ENCODE data around the gene THAP3. TPM values are rescaled to one million over a fixed set of nuclear protein-coding genes. Genes with fewer than 3 reads are reported as not detected.
"Not testable (repeated sequence)": the region's sequence is repeated elsewhere in the genome, so short reads cannot be mapped to it uniquely, and the experiment has no call there.

Gene THAP3
- total RNA-seq, 1 donor from 2014 or later = 11.5 TPM

DNA sequence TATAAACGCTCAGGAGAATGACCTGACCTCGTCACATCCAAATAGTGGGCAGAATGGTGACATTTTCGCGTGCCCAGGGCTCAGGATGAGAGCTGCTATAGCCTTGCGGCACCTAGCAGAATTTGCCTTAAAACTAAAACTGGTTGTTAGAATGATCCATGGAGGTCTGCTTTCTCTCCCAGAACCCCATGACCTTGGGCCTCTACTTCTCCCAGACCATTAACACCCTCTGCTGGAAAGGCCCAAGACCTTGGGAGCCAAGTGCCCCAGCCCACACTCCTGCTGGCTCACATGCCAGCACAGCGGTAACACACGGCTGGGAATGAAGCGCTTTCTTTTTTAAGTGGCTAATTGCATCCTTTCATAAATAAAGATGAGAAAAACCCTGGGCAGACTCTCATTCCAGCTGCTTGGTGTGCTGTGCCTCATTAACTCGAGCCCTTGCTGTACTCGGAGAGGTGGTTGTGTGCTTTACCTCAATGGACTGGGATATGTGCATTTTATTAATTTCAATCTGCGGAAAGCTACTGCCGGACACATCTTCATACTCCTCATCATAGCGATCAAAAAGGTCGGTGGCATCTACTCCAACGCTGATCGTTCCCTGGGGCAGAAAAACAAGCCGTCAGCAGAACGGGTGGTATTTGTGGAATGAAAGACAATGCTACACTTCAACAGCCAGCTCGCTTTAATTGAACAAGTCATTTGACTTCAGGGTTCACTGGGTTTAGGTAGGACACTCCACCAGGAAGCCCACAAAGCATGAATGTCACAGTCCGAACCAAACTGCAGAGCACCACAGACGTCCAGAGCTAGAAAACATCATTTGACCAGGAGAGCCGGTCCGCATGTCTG is 29.0 kb downstream of the THAP3 start:
- DNase-seq (no peak), ATAC-seq (ENCODE audit: poor library complexity) (no peak)
- intact Hi-C loops (cut with DNase I) = no loop called here

DNA sequence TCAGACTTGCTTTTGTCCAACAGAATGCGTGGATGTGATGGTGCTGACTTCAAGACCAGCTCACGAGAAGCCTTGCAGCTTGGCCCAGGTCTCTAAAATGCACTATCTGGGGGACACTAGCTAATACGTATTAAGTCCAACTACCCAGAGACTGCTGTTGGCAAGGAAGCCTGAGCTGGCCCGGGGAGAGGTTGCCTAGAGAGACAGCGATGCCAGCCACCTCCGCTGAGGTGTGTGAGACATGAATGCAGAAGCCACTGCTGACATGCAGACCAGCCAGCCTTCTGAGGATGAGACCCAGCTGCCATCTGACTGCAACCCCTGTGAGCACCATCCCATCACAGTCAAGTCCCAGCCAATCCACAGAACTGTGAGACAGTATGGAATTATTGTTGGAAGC is 32.5 kb downstream of the THAP3 start:
- intact Hi-C loops (cut with DNase I) = no loop called here
- DNase-seq (peak; percentile 73), ATAC-seq (ENCODE audit: poor library complexity) (peak; percentile 88)

DNA sequence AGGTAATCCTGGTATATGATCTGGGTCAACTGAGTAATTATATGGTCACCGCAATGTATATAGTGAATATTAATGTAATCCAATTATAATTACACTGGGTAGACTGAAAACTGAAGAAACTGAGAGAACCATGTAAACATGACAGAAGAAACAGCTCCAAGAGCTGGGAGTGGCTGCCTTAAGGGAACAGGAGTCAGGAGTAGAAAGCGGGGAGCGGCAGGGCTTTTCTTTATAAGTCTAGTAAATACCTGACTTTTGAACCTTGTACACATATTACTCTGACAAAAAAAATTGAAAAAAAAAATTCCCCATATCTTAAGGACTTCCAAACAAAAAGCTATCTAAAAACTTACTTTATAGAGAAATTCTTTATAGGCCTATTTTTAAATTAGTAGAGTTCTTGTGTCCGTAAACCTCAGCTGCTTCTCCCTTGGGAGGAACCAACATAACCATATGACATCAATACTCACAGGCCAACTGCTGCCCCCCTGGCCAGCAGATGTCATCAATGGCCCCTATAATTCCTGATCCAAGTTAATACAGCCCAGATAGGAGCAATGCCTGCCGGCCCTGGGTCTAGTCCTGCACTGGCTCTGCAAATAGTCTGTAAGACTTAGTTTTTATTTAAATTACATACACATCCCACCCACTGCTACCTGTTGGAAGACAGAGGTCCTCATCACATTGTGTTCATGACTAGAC is 33.8 kb downstream of the THAP3 start:
- intact Hi-C loops (cut with DNase I) = no loop called here
- ATAC-seq (ENCODE audit: poor library complexity) = no peak
- no peak for DNase-seq

DNA sequence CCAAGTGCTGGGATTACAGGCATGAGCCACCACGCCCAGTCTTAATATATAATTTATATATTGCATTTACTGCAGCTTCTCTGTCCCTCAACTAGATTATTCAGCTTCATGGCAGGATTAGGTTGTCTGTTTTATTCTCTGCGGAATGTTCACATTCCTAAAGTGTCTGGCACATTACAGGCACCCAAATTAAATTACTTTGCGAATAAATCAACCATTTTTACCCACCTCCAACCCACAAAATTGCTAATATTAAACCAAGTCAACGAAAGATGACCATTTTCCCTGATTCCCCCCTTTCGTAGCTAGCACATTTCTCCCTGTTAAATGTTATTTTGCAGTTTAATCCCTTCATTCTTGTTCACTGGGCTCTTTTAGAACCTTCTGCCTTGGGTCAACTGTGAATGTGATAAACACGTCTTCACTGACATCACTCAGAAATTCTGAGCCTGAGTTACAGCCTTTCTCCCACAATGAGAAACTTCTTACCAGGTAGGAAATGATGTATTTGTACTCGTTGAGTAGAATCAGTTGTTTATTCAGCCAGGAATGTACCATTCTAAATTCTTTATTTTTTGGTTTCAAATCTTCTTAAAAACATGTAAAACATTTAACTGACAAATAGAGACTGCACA is 35.9 kb downstream of the THAP3 start:
- DNase-seq (no peak), ATAC-seq (ENCODE audit: poor library complexity) (no peak)
- intact Hi-C loops (cut with DNase I) = no loop called here

DNA sequence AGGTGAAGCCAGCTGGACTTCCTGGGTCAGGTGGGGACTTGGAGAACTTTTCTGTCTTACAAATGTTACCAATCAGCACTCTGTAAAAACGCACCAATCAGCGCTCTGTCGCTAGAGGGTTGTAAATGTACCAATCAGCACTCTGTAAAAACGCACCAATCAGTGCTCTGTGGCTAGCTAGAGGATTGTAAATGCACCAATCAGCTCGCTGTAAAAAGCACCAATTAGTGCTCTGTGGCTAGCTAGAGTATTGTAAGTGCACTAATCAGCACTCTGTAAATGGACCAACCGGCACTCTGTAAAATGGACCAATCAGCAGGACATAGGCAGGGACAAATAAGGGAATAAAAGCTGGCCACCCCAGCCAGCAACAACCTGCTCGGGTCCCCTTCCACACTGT is 37.8 kb downstream of the THAP3 start:
- intact Hi-C loops (cut with DNase I); ATAC-seq (ENCODE audit: poor library complexity); DNase-seq: not testable (repeated sequence)

DNA sequence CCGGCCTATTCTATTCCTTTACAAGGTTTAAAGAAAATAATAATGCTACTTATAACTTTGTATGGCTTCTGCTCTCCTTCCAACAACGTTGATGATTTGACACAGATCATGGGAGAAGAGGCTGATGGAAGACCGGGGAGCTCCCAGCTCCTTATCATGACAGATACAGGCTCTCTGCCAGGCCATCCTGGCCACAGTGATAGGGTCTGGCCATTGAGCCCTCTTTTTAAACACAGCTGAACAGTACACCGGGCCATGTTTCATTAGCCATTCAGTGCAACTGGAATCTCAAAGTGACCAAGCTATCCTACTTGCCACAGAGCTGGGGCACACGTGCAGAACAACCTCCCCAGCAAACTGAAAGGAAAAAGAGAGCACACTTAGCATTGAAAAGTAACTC is 42.0 kb downstream of the THAP3 start:
- intact Hi-C loops (cut with DNase I) = no loop called here
- peak; percentile 33 for ATAC-seq (ENCODE audit: poor library complexity)

DNA sequence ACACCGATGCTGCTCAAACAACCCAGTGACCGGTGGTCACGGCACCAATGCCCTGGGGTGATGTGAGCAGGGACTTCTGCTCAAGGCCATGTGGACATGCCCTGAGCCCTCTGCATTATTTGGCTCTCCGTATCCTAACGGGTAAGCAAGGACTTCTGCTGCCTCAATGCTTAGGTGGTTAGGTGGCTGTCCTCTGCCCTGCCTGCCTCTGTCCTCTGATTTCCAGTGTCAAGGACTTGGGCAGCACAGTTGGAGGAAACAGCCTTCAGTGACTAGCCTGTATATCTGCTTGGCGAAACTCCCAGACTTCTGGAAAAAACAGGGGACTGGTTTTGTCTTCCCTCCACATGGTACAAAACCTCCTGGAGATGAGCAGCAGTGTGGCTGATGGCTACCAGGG is 42.5 kb downstream of the THAP3 start:
- intact Hi-C loops (cut with DNase I) = no loop called here
- DNase-seq = no peak

More for the DNA sequence above, 42.0 kb downstream of the THAP3 start:
- DNase-seq = no peak

DNA sequence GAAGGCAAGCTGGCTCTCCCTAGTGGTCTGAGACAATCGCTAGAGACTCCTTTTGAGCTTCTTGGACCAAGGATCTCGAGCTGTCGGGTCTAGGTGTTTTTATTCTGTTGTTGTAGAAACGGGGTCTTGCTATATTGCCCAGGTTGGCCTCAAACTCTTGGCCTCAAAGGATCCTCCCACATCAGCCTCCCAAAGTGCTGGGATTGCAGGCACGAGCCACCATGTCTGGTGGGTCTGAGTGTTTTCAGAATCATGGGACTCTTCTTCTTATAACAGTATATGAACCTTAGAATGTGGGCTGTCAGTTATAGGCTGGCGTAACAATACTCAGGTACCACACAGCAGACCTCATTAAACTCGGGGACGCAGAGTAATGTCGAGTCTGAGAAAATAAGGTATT is 43.8 kb downstream of the THAP3 start:
- intact Hi-C loops (cut with DNase I) = no loop called here
- no peak for DNase-seq
- ATAC-seq (ENCODE audit: poor library complexity) = no peak

More for the DNA sequence above, 42.5 kb downstream of the THAP3 start:
- ATAC-seq (ENCODE audit: poor library complexity) = peak; percentile 84

DNA sequence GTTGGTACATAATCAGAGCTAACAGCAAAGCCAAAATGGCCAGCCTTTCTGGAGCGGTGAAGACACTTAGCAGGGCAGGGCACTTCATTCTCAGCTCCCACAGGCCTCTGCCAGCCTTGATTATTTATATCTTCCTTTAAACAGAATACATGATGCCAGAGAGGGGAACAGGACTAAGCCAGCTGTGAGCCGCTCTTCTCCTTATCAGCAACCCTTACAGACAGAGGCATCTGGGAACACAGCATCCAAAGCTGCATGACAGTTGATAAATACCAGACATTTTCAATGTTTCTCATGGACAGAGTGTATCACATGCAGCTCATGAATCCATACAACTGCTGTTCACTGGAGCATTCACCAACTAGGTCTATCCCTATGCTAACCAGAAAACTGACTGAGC is 47.9 kb downstream of the THAP3 start:
- intact Hi-C loops (cut with DNase I) = no loop called here
- ATAC-seq (ENCODE audit: poor library complexity) (peak; percentile 91), DNase-seq (peak; percentile 57)

DNA sequence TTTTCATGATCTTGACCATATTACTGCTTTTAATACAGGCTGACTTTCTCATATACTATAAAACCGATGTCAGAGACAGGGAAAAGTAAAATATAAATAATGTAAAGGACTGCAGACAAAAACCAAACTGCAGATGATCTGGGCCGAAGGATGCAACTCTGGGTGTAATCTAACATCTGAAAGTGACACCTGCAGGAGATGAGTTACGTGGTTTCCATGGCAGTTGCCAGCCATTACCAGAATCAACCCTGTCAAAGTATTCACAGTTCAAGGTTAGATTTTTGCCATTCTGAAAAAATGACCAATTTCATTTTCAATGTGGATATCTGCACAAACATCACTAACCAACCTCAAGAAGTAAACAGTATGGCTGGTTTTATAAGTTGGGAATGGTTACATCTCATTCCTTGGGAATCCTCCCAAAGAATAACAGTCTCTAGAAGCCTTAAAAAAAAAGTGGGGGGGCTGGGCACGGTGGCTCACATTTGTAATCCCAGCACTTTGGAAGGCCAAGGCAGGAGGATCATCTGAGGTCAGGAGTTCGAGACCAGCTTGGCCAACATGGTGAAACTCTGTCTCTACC is 49.2 kb downstream of the THAP3 start:
- intact Hi-C loops (cut with DNase I) = no loop called here
- ATAC-seq (ENCODE audit: poor library complexity) = no peak
- no peak for DNase-seq

DNA sequence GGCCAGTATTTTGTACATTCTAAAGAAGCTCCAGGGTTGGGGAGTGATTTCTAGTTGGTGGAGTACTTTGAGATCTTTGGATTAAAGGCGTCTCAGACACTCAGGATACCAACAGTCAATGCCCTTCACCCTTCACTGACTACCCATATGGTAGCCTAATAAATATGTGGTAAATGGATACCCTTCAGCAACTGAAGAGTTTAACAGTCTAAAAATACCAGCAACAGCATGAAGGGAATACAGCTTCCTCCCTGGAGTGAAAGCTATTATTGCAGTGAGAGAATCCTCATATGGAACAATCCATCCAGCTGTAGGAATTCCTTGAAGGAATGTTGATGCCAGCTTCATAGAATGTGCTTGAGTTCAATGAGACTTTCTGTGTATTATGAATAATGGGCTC is 50.1 kb downstream of the THAP3 start:
- DNase-seq (no peak), ATAC-seq (ENCODE audit: poor library complexity) (no peak)
- intact Hi-C loops (cut with DNase I) = no loop called here

DNA sequence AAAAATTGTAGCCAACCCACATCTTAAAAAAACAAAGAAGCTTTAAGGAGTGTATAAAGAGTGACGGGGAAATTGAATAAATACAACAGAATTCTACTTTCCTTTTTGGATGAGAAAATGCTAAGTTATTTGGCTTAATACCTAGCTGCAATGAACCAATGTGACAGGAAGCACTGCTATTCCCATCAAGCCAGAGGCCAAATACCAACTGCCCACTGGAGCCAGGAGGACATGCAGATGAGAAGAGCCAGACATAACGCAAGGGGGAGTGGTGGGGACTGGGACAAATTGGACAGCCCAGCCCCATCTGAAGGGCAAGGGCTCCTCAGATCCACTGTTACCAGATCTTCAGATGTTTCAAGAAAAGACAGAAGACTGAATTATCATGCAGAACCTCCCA is 51.3 kb downstream of the THAP3 start:
- no peak for DNase-seq
- intact Hi-C loops (cut with DNase I) = no loop called here
- peak; percentile 32 for ATAC-seq (ENCODE audit: poor library complexity)

Other genes with a start within 250 kb of the THAP3 start
- 8.5 TPM for gene ACOT7, start 231.1 kb upstream of the THAP3 start, total RNA-seq
- not detected for gene HES2, start 204.9 kb upstream of the THAP3 start, total RNA-seq
- gene ESPN, start 200.1 kb upstream of the THAP3 start, total RNA-seq = 0.56 TPM
- 13.7 TPM for gene TNFRSF25, start 158.7 kb upstream of the THAP3 start, total RNA-seq
- gene PLEKHG5, start 133.2 kb upstream of the THAP3 start, total RNA-seq = 16.8 TPM
- 10.9 TPM for gene NOL9, start 70.4 kb upstream of the THAP3 start, total RNA-seq
- gene TAS1R1, start 69.6 kb upstream of the THAP3 start, total RNA-seq = not detected
- 11.7 TPM for gene ZBTB48, start 44.9 kb upstream of the THAP3 start, total RNA-seq
- gene KLHL21, start 22.0 kb upstream of the THAP3 start, total RNA-seq = 111 TPM
- 8.6 TPM for gene PHF13, start 11.1 kb upstream of the THAP3 start, total RNA-seq
- gene DNAJC11, start 76.9 kb downstream of the THAP3 start, total RNA-seq = 74.0 TPM
- 153 TPM for gene CAMTA1, start 160.6 kb downstream of the THAP3 start, total RNA-seq

Measured in Right ventricle myocardium superior (tissue), 1 donor.